HEK293T (cell line): ENCODE results near the gene NPC1L1.

Source experiments
- ELF4 ChIP-seq: fragments of 450-650 bp; IDR thresholded peaks from 2 replicates; pipeline ENCODE4 v1.6.1; 2017; ENCODE audit warnings: antibody characterized with exemption
- FOXM1 ChIP-seq: fragments of 450-650 bp; IDR thresholded peaks from 2 replicates; pipeline ENCODE4 v1.6.1; 2017; ENCODE audit warnings: mild to moderate bottlenecking, borderline replicate concordance

GRCh38 chr7:44521347-44522095, 19.6 kb downstream of the NPC1L1 start:
- TF ChIP-seq FOXM1 (no peak), ELF4 (no peak)
